DND-41 (cell line): ENCODE measurements around the gene MC5R.

Experiments
- ATAC-seq: fragments of 200-7000 bp; cut with Tn5 transposase; 3 replicates; pipeline ENCODE4 v1.9.1; 2021; ENCODE audit warnings: low read depth; ENCODE audit not compliant: insufficient read depth
- DNase-seq: peaks from one replicate; pipeline ENCODE4 v3.0.0-alpha.2; 2020
- H2AFZ ChIP-seq: 2 replicates; pipeline ENCODE4 v1.6.0; 2012; ENCODE audit warnings: low read depth, low read length
- H3K27ac ChIP-seq: 2 replicates; pipeline ENCODE4 v1.5.1; 2012; ENCODE audit warnings: low read length, inconsistent platforms
- H3K27me3 ChIP-seq: fragments of 200-600 bp; sonication (generic); 2 replicates; pipeline ENCODE4 v1.6.0; 2012; ENCODE audit warnings: low read length, mild to moderate bottlenecking, inconsistent platforms; ENCODE audit not compliant: insufficient read depth, poor library complexity
- H3K36me3 ChIP-seq: 2 replicates; pipeline ENCODE4 v1.5.1; 2012; ENCODE audit warnings: low read length, inconsistent platforms; ENCODE audit not compliant: insufficient read depth
- H3K4me1 ChIP-seq: 2 replicates; pipeline ENCODE4 v1.5.1; 2012; ENCODE audit warnings: mild to moderate bottlenecking, low read length; ENCODE audit not compliant: insufficient read depth
- H3K4me2 ChIP-seq: 2 replicates; pipeline ENCODE4 v1.6.0; 2012; ENCODE audit warnings: mild to moderate bottlenecking, moderate library complexity, low read length, inconsistent platforms; ENCODE audit not compliant: insufficient read depth
- H3K4me3 ChIP-seq, 2 experiments: fragments of 200-600 bp in 1 of 2; shearing (Covaris generic) in 1 of 2; 2 replicates each; pipeline ENCODE4 v1.5.1; 2012 to 2016; ENCODE audit warnings: inconsistent platforms in 2 of 2, low read length in 2 of 2, mild to moderate bottlenecking in 2 of 2, low read depth in 1 of 2, moderate library complexity in 1 of 2
- H3K79me2 ChIP-seq: 2 replicates; pipeline ENCODE4 v1.6.0; 2012; ENCODE audit warnings: low read length, inconsistent platforms; ENCODE audit not compliant: insufficient read depth
- H3K9ac ChIP-seq: 2 replicates; pipeline ENCODE4 v1.6.0; 2012; ENCODE audit warnings: low read depth, mild to moderate bottlenecking, inconsistent platforms, low read length, moderate library complexity
- H3K9me3 ChIP-seq: 2 replicates; pipeline ENCODE4 v1.5.1; 2012; ENCODE audit warnings: low read length, moderate library complexity, mild to moderate bottlenecking, inconsistent platforms; ENCODE audit not compliant: insufficient read depth, severe bottlenecking
- H4K20me1 ChIP-seq: 2 replicates; pipeline ENCODE4 v1.6.0; 2012; ENCODE audit warnings: low read length; ENCODE audit not compliant: insufficient read depth
- CTCF ChIP-seq: IDR thresholded peaks from 2 replicates; pipeline ENCODE4 v1.5.1; 2012; ENCODE audit warnings: borderline replicate concordance, low read length, moderate library complexity, mild to moderate bottlenecking; ENCODE audit not compliant: poor library complexity, severe bottlenecking; ENCODE audit errors: extremely low read depth
- EZH2 ChIP-seq: IDR thresholded peaks from 3 replicates; pipeline ENCODE4 v1.6.1; 2012; ENCODE audit warnings: borderline replicate concordance, low read depth, mild to moderate bottlenecking, moderate library complexity, low read length, inconsistent platforms; ENCODE audit not compliant: severe bottlenecking

Gene MC5R

GRCh38 chr18:13808294-13809042 lies 15.5 kb upstream of the MC5R start:
- peaks cover 2% of the 10 kb centered on the region for H3K27me3 ChIP-seq
- no peak overlapping the region for H3K4me3 ChIP-seq
- no peak for TF ChIP-seq CTCF
- no peak overlapping the region for H3K9ac ChIP-seq
- H3K4me1 ChIP-seq = no peaks in the 10 kb centered on the region
- H4K20me1 ChIP-seq = no peaks in the 10 kb centered on the region; the same call in 1 of the 2 replicates
- no peak overlapping the region for H2AFZ ChIP-seq
- DNase-seq (no peak), ATAC-seq (no peak)
- no peaks in the 10 kb centered on the region for H3K36me3 ChIP-seq
- H3K27ac ChIP-seq = no peak overlapping the region
- H3K79me2 ChIP-seq = no peaks in the 10 kb centered on the region
- no peak overlapping the region for H3K4me2 ChIP-seq
- no peaks in the 10 kb centered on the region for H3K9me3 ChIP-seq

GRCh38 chr18:13809043-13809430 lies 14.9 kb upstream of the MC5R start:
- no peaks in the 10 kb centered on the region; the same call in 1 of the 2 replicates for H4K20me1 ChIP-seq
- no peaks in the 10 kb centered on the region for H3K4me1 ChIP-seq
- DNase-seq (no peak), ATAC-seq (no peak)
- H3K79me2 ChIP-seq = no peaks in the 10 kb centered on the region
- H3K36me3 ChIP-seq = no peaks in the 10 kb centered on the region
- no peak for TF ChIP-seq CTCF
- no peak for TF ChIP-seq EZH2
- no peak overlapping the region for H3K9ac ChIP-seq
- H3K27me3 ChIP-seq = peaks cover 2% of the 10 kb centered on the region
- H2AFZ ChIP-seq = no peak overlapping the region
- H3K4me2 ChIP-seq = no peak overlapping the region
- H3K9me3 ChIP-seq = no peaks in the 10 kb centered on the region
- H3K27ac ChIP-seq = no peak overlapping the region
- no peak overlapping the region for H3K4me3 ChIP-seq

GRCh38 chr18:13809531-13810255 lies 14.3 kb upstream of the MC5R start:
- no peak overlapping the region for H2AFZ ChIP-seq
- H3K9ac ChIP-seq = no peak overlapping the region
- H3K27ac ChIP-seq = no peak overlapping the region
- H3K4me1 ChIP-seq = no peaks in the 10 kb centered on the region
- H3K36me3 ChIP-seq = no peaks in the 10 kb centered on the region
- no peaks in the 10 kb centered on the region for H3K9me3 ChIP-seq
- H3K27me3 ChIP-seq = peaks cover 2% of the 10 kb centered on the region
- H3K4me3 ChIP-seq = no peak overlapping the region
- H3K79me2 ChIP-seq = no peaks in the 10 kb centered on the region
- DNase-seq = no peak
- no peak overlapping the region for H3K4me2 ChIP-seq
- H4K20me1 ChIP-seq = no peaks in the 10 kb centered on the region; the same call in 1 of the 2 replicates
- TF ChIP-seq EZH2 = no peak
- TF ChIP-seq CTCF = no peak
- no peak for ATAC-seq
